ENCODE results near the gene WFDC12.

The WFDC12 gene

GRCh38 chr20:45088247-45088646, 36.0 kb downstream of the WFDC12 start:
- peak; percentile 89 for DNase-seq (ENCODE audit: low read depth)

GRCh38 chr20:45087814-45088213, 36.5 kb downstream of the WFDC12 start:
- peak; percentile 39 for DNase-seq (ENCODE audit: low read depth)

GRCh38 chr20:45087097-45087790, 37.0 kb downstream of the WFDC12 start:
- DNase-seq (ENCODE audit: low read depth), result no peak

GRCh38 chr20:45085867-45086266, 38.4 kb downstream of the WFDC12 start:
- DNase-seq (ENCODE audit: low read depth), result no peak

- DNase-seq (ENCODE audit: low read depth), result no peak
Measured at GRCh38 chr20:45085289-45085688, 39.0 kb downstream of the WFDC12 start.

GRCh38 chr20:45083127-45083526, 41.1 kb downstream of the WFDC12 start:
- DNase-seq (ENCODE audit: low read depth), result no peak

- DNase-seq (ENCODE audit: low read depth), result no peak
Measured at GRCh38 chr20:45082468-45082867, 41.8 kb downstream of the WFDC12 start.

- no peak for DNase-seq (ENCODE audit: low read depth)
Measured at GRCh38 chr20:45080867-45081624, 43.2 kb downstream of the WFDC12 start.

GRCh38 chr20:45077559-45077958, 46.7 kb downstream of the WFDC12 start:
- no peak for DNase-seq (ENCODE audit: low read depth)
